HG02759 (cell line): ENCODE measurements around the gene ARMC7.
"Not testable (repeated sequence)": the region's sequence is repeated elsewhere in the genome, so short reads cannot be mapped to it uniquely, and the experiment has no call there.

Source experiments
- ATAC-seq: cut with Tn5 transposase; IDR thresholded peaks from one replicate; pipeline ENCODE4 v1.9.1; 2021; ENCODE audit warnings: mild to moderate bottlenecking, moderate library complexity; ENCODE audit not compliant: unreplicated experiment

The ARMC7 gene

GRCh38 chr17:75152523-75152921 is 42.8 kb downstream of the ARMC7 start:
- ATAC-seq = no peak

- ATAC-seq = no peak
Observed at GRCh38 chr17:75152922-75153779, 43.4 kb downstream of the ARMC7 start.

GRCh38 chr17:75153780-75154194 is 44.0 kb downstream of the ARMC7 start:
- ATAC-seq = peak; percentile 19

GRCh38 chr17:75154195-75155106 is 44.7 kb downstream of the ARMC7 start, which contains the start of gene JPT1:
JPT1 (minus strand) TSS chr17:75154512; CDS start chr17:75154397, 115 bp downstream.
- ATAC-seq = peak; percentile 94

- ATAC-seq = no peak
Observed at GRCh38 chr17:75155191-75155601, 45.4 kb downstream of the ARMC7 start.

GRCh38 chr17:75158480-75158879 is 48.7 kb downstream of the ARMC7 start:
- not testable (repeated sequence) for ATAC-seq

- no peak for ATAC-seq
Observed at GRCh38 chr17:75159196-75160031, 49.6 kb downstream of the ARMC7 start.

GRCh38 chr17:75160211-75160610 is 50.4 kb downstream of the ARMC7 start:
- no peak for ATAC-seq

GRCh38 chr17:75163074-75163473 is 53.3 kb downstream of the ARMC7 start:
- no peak for ATAC-seq

- ATAC-seq = not testable (repeated sequence)
Observed at GRCh38 chr17:75164606-75165005, 54.8 kb downstream of the ARMC7 start.

- no peak for ATAC-seq
Observed at GRCh38 chr17:75168998-75169397, 59.2 kb downstream of the ARMC7 start.

GRCh38 chr17:75173526-75173925 is 63.8 kb downstream of the ARMC7 start:
- no peak for ATAC-seq

- ATAC-seq = no peak
Observed at GRCh38 chr17:75174996-75175395, 65.2 kb downstream of the ARMC7 start.

- no peak for ATAC-seq
Observed at GRCh38 chr17:75176625-75177024, 66.9 kb downstream of the ARMC7 start.

GRCh38 chr17:75178453-75178852 is 68.7 kb downstream of the ARMC7 start:
- ATAC-seq = no peak
